Measurements from ENCODE around the gene CROCC2. TPM values are rescaled to one million over a fixed set of nuclear protein-coding genes. Genes with fewer than 3 reads are reported as not detected.

The CROCC2 gene
- total RNA-seq, 1 donor from 2014 or later: 2.9 TPM

GRCh38 chr2:241011296-241011600 lies 105.1 kb downstream of the CROCC2 start:
- Histone ChIP-seq H3K36me3 (peaks cover 0 to 4% of the 10 kb centered on the region in 2 donors), H3K27ac (no peak overlapping the region), H3K4me3 (no peak overlapping the region), H3K27me3 (no peaks in the 10 kb centered on the region), H3K4me1 (peaks cover 4 to 18% of the 10 kb centered on the region in 2 donors), H3K9me3 (no peaks in the 10 kb centered on the region)
- TF ChIP-seq, protein P1, sequence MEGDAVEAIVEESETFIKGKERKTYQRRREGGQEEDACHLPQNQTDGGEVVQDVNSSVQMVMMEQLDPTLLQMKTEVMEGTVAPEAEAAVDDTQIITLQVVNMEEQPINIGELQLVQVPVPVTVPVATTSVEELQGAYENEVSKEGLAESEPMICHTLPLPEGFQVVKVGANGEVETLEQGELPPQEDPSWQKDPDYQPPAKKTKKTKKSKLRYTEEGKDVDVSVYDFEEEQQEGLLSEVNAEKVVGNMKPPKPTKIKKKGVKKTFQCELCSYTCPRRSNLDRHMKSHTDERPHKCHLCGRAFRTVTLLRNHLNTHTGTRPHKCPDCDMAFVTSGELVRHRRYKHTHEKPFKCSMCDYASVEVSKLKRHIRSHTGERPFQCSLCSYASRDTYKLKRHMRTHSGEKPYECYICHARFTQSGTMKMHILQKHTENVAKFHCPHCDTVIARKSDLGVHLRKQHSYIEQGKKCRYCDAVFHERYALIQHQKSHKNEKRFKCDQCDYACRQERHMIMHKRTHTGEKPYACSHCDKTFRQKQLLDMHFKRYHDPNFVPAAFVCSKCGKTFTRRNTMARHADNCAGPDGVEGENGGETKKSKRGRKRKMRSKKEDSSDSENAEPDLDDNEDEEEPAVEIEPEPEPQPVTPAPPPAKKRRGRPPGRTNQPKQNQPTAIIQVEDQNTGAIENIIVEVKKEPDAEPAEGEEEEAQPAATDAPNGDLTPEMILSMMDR (IDR thresholded peaks at IDR 0.05): no peak
- no peak for DNase-seq (ENCODE audit: low spot score in 2 of 2)
- intact Hi-C loops (cut with DNase I): no loop called here

GRCh38 chr2:241011751-241012510 lies 105.8 kb downstream of the CROCC2 start:
- H3K9me3 ChIP-seq: no peaks in the 10 kb centered on the region
- TF ChIP-seq, protein P1 (IDR thresholded peaks at IDR 0.05): no peak
- intact Hi-C loops (cut with DNase I): no loop called here
- no peak overlapping the region for H3K27ac ChIP-seq
- peaks cover 0 to 4% of the 10 kb centered on the region in 2 donors for H3K36me3 ChIP-seq
- H3K4me3 ChIP-seq: no peak overlapping the region
- H3K4me1 ChIP-seq: peaks cover 4 to 18% of the 10 kb centered on the region in 2 donors
- no peak for DNase-seq (ENCODE audit: low spot score in 2 of 2)
- H3K27me3 ChIP-seq: no peaks in the 10 kb centered on the region

GRCh38 chr2:241014224-241014623 lies 108.1 kb downstream of the CROCC2 start:
- Histone ChIP-seq H3K36me3 (peaks cover 7 to 18% of the 10 kb centered on the region in 2 donors), H3K4me1 (peaks cover 4 to 15% of the 10 kb centered on the region in 2 donors), H3K9me3 (no peaks in the 10 kb centered on the region), H3K27ac (no peak overlapping the region), H3K27me3 (no peaks in the 10 kb centered on the region), H3K4me3 (no peak overlapping the region)
- TF ChIP-seq, protein P1 (IDR thresholded peaks at IDR 0.05): no peak
- no peak for DNase-seq (ENCODE audit: low spot score in 2 of 2)
- intact Hi-C loops (cut with DNase I): no loop called here

GRCh38 chr2:241014764-241015163 lies 108.6 kb downstream of the CROCC2 start:
- no peak overlapping the region for H3K4me3 ChIP-seq
- intact Hi-C loops (cut with DNase I): no loop called here
- TF ChIP-seq, protein P1 (IDR thresholded peaks at IDR 0.05): no peak
- peaks cover 7 to 18% of the 10 kb centered on the region in 2 donors for H3K36me3 ChIP-seq
- DNase-seq (ENCODE audit: low spot score in 2 of 2): no peak
- no peaks in the 10 kb centered on the region for H3K9me3 ChIP-seq
- H3K27me3 ChIP-seq: no peaks in the 10 kb centered on the region
- peaks cover 4 to 10% of the 10 kb centered on the region in 2 donors for H3K4me1 ChIP-seq
- H3K27ac ChIP-seq: no peak overlapping the region

- TF ChIP-seq, protein P1 (IDR thresholded peaks at IDR 0.05): no peak
- H3K9me3 ChIP-seq: no peaks in the 10 kb centered on the region
- no peak for DNase-seq (ENCODE audit: low spot score in 2 of 2)
- H3K27me3 ChIP-seq: no peaks in the 10 kb centered on the region
- H3K4me3 ChIP-seq: no peak overlapping the region
- H3K27ac ChIP-seq: no peak overlapping the region
- peaks cover 7 to 19% of the 10 kb centered on the region in 2 donors for H3K36me3 ChIP-seq
- peaks cover 2 to 4% of the 10 kb centered on the region in 2 donors for H3K4me1 ChIP-seq
- intact Hi-C loops (cut with DNase I): no loop called here
Observed at GRCh38 chr2:241015439-241015838, 109.3 kb downstream of the CROCC2 start.

All from ascending aorta (tissue), 2 donors.